ENCODE measurements around the gene RGMA.

Gene RGMA

DNA sequence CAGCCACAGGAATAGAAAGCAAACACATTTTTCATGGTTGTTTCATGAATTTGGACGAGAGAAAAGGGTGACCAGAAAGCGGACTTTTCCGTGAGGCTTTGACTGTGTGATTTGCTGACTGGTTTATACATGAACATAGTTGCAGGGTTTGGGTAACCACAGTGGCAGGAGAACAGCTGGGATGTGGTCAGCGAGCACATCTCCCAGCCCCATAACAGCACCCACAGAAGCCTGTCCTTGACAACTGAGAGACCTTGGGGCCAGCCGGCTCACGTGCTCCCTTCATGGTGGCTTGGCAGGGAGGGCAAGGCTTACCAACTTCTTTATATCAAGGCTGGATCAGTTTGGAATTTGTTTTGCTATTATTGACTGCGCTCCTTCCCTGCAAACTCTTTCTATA is 13.2 kb upstream of the RGMA start:
- in situ Hi-C loops (cut with MboI; ENCODE audit: low sequenced_read_pairs) = no loop called here

DNA sequence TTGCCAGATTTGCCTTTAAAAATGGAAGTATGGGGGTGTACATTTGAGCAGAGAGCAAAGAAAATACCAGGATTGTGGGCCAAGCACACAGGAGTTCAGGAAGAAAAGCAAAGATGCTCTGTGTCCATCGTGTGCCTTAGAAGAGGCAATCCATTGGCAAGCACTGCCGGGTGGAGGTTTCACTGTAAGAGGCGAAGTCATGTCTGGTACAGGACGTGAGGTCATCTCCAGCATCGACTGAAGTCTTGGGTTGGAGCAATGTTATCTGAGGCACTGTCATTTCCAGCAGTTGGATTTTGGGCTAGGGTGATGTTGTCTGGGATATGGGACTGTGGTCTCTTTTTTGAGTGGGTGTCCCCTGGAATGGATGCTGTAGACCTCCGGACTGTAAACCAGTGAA is 4.8 kb upstream of the RGMA start:
- in situ Hi-C loops (cut with MboI; ENCODE audit: low sequenced_read_pairs) = no loop called here

DNA sequence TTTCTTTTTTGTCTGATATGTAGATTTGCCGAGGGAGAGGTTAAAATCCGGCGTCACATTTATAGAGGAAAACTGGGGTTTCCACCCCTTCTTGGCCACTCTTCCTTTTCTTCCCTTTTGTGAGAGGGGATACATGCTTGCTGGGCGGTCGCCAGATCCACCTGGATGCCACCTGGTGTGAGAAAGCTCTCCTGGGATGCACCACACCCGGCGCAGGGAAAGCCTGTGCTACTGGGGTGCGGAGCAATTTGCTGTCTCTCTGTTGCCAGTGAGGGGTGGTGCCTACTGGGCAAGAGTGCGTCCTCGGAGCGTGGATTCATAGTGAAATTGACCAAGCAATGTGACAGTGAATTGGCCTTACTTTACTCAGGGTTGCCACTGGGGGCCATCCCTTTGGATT is 2.5 kb upstream of the RGMA start:
- in situ Hi-C loops (cut with MboI; ENCODE audit: low sequenced_read_pairs) = no loop called here

DNA sequence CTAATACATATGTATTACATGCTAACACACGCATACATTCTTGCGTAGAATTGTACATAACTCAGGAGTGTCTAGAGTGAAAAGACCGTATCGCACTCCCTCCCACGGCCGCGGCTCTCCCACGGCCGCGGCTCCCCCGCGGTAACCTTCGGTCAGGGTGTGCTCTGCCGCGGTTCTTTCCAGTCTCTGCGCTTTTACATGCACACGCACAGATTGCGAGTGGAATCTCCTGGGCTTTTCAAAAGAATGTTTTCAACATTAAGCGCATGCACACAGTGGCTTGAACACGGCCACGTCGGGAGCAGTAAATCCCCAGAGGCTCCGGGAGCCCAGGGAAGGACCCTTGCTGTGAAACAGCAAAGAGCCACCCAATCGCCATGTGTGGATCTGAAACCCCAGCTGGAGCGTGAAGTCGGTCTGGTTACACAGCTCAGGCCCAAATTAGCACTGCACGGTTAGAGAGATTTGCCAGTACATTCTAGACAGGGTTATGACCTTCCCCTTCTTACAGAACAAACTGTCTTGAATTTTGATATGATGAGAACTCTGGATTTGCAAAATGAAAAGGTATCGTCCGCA is 805 bp upstream of the RGMA start:
- in situ Hi-C loops (cut with MboI; ENCODE audit: low sequenced_read_pairs) = no loop called here

DNA sequence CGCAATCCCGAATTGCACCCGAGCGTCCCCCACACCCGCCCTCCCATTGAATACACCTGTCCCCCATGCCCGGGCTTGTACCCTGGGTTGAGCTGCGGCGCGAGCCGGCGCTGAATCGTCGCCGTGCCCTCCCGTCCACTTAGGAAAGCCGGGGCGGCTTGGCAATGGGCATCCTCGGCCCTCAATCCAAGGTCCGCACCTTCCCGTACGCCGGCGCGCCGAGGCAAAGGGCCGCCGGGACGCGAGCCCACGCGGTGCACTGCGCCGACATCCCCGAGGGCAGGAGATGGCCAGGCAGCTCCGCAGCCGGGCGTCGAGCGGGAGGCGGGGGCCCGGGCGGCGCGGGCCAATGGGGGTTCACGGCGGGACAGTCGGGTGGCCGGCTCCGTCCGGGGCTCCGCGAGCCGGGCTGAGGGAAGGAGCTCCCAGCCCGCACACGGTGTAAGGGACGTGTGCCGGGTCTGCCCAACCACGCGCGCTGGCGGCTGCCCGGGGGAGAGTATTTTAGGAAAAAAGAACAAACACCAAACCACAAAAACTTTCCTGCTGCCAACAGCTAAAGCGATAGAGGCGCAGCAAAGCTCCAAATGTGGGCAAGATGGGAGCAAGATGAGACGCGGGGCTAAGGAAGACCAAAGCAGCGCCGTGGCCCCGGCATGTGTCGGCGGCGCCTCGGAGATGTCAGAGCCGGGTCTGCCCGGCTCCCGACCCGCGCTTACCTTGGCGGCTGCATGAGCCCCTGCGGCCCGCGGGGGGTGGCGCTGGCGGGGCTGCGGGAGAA is 621 bp downstream of the RGMA start:
- in situ Hi-C loops (cut with MboI; ENCODE audit: low sequenced_read_pairs) = no loop called here

DNA sequence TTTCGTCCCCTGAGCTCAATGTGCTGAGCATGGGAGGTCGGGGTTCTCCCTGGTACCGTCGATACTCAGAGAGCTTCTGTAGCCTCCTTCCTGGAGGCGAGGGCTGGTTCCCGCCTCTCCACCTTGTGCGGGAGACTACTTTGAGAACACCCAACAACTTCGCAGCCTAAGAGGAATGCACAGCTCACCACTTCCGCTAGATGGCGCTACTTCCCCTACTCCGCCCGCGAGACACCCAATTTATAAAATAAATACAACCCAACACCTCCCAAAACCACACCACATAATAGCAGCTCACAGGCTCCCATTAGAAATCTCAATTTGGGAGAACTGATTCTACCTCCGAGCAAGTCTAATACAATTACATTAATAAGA is 1.2 kb downstream of the RGMA start:
- in situ Hi-C loops (cut with MboI; ENCODE audit: low sequenced_read_pairs) = no loop called here

DNA sequence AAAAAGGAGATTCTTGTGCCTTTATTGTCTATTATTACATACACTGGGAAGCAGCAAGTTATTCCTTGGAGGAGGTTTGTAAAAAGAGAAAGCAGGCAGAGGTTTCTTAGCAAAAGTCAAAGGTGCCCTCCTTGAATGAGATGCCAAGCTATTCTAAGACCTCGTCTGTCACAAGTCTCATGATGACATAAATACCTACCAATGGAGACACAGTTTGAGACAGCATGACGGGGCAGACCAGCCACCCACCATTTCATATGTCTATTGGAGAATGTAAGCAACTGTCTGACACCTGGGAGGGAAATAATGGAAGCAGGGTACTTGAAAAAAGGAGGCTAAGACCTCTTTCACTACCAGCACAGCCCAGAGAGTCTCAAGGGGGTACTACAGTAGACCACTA is 2.2 kb downstream of the RGMA start:
- in situ Hi-C loops (cut with MboI; ENCODE audit: low sequenced_read_pairs) = no loop called here

DNA sequence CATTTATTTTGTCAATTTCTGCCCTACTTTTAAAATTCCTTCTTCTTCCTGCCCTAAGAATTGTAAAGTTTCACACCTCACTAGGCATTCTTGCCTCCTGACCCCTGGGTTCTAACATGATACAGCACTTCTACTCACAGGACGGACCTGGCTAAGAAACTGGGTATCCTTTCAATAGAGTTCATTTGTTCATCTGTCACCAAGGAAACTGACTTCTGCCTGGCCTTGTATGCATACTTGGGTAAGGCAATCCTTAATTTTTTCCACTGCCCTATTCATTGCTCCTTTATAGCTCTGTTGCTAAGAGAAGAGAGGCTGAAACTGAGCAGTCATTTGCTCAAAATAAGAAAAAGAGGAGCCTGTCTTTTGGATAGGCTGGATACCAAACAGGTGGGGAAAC is 3.3 kb downstream of the RGMA start:
- in situ Hi-C loops (cut with MboI; ENCODE audit: low sequenced_read_pairs) = no loop called here

DNA sequence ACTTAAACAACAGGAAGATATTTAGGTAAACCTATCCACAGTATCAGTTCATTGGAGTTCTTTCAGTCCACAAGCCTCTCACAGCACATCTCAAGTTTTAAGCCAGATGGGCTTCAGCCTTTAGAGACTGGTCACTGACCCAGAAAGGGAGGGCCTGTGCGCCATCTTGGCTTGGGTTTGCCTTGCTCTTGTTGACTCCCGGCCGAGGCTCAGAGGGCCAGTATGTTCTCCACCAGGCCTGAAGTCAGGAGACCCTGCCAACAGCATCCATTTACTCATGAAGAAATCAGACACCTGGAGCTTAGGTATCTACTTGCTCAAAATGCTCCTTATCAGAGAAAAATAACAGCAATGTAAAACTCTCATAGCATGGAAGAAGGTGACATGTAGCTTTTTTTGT is 6.2 kb downstream of the RGMA start:
- in situ Hi-C loops (cut with MboI; ENCODE audit: low sequenced_read_pairs) = no loop called here

DNA sequence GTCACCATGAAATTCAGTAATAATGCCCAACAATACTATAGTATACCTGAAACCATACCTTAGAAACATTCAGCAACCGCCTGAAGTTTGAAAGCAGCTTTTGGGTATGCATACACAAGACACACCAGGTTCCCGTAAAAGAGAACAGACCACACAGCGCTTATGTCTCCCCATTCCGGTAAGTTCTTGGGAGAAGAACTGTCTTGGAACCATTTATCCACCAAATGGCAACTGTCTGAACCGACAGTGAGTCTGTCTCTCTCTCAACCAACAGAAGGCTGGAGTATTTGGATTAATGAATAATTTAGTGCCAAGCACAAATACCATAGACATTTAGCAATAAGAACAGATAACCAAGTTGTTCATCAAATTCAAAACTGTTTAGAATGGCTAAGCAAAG is 7.6 kb downstream of the RGMA start:
- in situ Hi-C loops (cut with MboI; ENCODE audit: low sequenced_read_pairs) = no loop called here

DNA sequence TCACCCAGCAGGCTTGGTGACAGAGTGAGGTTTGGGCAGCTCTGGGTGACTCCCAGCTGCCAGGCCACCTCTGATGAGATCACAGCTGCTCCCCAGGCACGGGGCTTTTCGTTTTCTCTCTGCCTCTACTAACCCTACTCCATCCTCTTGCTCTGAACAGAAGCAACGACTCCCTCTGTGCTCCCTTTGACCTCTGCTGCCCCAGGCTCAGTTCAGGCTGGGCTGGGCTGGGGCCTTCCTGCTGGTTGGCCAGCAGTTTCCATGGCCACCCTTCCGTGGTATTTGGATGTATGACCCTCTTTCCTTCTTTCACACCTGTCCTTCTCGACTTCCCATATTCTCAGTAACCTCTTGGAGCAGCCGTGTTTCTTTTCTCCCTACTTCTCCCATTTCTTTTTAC is 8.6 kb downstream of the RGMA start:
- in situ Hi-C loops (cut with MboI; ENCODE audit: low sequenced_read_pairs) = no loop called here

DNA sequence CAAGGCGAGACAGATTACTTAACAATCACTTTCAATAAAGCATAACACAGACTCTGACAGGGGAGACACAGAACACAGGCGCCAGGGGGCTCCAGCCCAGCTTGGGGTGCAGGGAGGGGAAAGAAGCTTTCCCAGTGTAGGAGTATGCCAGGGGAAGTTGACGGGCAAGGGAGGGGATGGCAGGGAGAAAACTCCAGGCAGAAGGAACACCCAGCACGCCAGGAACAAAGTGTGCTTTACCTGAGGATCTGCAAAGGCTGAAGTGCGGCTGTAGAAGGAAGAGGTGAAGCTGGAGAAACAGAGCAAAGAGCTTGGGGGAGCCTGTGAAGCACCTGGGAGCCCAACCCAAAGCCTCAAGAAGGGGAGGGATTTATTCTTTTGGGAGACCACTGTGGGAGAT is 12.1 kb downstream of the RGMA start:
- in situ Hi-C loops (cut with MboI; ENCODE audit: low sequenced_read_pairs) = no loop called here

DNA sequence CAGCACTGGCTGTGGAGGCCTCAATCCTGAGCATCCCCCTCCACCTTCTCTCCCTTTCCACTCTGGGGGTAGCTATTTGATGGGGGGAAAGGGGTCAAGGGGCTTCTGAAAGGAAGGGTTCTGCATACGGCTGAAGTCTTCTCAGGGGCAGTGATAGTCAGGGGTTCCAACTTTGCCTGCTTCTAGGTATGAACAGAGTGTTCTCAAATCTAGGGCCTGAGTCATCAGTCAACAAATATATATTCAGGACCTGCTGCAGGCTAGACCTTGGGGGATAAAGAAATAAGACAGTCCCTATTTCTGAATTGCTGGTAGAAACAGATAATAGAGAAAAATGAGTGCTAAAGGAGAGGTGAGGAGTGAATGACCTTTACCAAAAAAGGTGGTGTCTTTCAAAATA is 12.8 kb downstream of the RGMA start:
- in situ Hi-C loops (cut with MboI; ENCODE audit: low sequenced_read_pairs) = no loop called here

DNA sequence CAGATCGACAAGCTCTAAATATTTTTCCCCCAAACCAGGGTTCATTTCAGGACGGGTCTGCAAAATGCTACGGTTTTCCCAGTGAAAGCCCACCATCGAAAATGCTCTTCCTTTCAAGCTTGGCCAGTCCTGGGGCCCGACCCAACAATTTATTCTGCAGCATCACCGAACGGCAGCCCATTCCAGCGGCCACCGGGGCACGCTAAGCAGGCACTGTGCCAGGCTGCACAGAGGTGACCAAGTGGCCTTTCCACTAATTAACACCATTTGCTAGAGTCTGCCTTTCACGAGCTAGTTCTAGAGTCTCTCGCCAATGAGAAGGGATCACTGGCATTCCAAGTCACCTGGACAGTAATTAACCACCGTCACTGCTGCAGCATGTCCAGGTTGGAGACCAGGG is 14.4 kb downstream of the RGMA start:
- in situ Hi-C loops (cut with MboI; ENCODE audit: low sequenced_read_pairs) = no loop called here

DNA sequence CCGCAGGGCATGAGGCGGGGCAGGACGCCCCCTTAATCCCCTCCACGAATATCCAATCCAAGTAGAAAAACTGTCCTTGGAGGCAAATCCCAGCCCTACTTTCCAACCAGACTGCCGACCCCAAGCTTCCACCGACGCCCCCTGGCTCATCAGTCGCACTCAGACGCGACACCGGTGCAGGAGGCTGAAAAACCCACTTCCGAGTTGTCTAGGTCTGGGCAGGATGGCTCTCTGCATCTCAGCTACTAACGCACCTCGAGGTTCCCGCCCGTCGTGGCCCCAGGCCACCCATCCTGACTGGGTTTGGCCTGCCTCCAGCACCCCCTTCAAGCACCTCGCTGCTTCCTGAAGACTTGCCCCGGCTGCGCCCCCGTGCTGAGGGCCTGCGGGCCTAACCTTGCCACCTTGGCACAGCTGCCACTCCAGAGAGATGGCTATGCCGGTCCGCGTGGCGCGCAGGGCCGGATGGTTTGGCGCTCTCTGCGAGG is 15.5 kb downstream of the RGMA start:
- in situ Hi-C loops (cut with MboI; ENCODE audit: low sequenced_read_pairs) = no loop called here

DNA sequence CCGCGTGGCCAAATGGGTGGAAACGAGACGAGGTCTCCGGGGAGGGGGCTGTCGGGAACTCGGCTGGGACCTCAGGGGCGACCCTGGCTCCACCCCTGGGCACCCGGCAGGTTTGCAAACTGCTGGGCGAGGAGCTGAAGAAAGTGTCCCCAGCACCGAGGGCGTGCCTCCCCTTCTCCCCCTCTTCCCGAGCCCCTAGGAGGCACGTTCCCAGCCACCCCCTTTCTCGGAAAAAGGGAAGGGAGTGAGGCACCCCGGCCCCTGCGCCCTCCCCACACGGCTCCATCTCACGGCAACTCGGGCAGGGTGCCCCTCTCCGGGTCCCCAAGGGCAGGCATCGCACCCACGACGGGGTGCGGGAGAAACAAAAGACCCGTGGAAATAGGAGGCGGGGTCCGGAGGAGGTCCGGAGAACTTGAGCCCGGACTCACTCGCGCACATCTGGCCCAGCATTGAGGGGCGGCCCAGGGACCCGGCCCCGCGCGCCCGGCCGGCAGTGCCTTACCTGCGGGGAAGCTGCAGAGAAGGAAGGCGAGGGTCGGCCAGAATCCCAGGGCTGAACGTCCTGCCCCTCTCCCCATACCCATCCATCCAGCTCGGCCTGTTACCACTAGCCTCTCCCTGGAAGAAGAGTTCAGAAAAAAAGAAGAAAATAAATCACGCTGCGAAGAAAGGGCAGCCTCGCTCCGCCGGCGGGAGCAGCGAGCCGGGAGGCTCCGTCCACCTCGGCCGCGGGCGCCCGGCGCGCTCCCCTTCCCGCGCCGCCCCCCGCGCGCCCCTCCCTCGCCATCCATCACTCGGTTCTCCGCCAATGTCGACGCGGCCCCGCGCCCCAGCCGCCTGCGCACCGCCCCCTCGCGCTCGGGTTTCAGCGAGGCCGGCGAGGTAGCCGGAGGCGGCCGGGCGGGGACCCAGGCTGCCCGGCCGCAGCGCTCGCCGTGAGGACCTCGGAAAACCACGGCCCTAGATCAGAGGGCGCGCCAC is 16.3 kb downstream of the RGMA start:
- in situ Hi-C loops (cut with MboI; ENCODE audit: low sequenced_read_pairs) = no loop called here

DNA sequence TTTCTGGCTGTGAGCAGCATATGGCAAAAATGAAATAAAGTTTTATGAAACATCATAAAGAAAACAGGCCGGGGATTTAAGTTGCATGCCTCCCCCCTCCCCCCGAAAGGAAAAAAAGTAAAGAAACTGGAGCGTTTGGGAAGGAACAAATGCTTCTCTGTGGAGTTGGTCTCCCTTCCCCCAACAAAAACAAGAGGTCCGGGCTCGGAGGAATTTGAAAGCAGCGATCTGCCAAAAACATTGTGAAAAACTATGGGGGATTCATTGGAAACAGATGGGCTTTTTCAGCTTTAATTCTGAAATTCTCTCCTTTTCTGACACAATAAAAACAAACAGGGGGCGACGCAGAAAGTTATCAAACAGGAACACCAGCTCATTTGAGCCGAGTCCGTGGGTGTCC is 17.0 kb downstream of the RGMA start:
- in situ Hi-C loops (cut with MboI; ENCODE audit: low sequenced_read_pairs) = no loop called here

DNA sequence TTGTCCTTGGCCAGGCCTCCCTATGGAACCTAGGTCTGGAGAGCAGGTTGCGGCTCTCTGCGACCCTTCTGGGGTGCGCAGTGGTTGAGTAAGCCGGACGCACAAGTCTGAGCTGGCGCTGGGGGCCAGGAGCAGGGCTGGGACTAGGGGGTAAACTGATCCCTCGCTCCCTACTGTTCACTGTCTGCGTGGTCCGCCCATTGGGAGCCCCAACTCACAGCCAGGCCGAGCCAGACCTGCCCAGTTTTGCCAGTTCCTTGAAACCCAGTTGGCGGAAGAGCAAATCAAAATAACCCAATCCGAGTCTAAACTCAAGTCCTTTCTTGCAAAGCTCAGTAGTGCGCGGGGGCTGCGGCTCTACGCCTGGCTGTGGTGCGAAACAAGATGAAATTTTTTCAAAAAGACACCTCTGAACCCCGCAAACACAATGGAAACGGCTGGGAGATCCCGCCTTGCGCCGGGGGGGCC is 17.5 kb downstream of the RGMA start:
- in situ Hi-C loops (cut with MboI; ENCODE audit: low sequenced_read_pairs) = no loop called here

DNA sequence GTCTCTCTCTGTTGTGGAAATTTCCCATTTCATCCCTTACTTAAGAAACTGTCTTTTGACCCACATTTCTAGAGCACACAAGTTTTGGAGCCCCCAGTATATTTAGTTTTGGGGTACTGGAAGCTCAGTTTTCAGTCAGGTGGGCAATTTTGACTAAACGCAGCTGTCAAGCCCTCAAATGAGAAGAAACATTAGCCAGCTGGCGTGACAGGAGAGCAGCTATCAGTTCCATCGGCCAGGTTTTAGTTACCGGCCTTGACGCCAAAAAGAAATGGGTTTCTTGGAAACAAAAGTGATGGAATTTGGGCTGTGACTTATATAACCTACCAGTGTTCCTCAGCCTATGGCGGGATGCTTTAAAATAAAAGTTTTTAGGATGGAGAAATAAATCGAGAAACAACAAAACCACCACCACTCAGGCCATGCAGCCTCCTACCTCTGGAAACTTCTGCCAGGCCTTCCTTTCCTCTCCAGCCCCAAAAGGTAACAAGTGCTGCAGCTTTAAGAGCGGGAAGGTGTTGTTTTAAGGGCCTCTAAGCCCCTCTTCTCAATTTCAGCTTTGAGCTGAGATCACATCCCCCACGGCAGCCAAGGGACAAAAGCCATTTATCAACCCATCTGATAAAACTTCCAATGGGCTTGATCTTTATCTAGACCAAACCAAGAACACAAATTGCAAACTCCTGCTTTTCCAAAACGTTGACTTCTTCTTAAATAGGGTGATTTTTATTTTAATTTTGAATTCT is 18.3 kb downstream of the RGMA start:
- in situ Hi-C loops (cut with MboI; ENCODE audit: low sequenced_read_pairs) = no loop called here

DNA sequence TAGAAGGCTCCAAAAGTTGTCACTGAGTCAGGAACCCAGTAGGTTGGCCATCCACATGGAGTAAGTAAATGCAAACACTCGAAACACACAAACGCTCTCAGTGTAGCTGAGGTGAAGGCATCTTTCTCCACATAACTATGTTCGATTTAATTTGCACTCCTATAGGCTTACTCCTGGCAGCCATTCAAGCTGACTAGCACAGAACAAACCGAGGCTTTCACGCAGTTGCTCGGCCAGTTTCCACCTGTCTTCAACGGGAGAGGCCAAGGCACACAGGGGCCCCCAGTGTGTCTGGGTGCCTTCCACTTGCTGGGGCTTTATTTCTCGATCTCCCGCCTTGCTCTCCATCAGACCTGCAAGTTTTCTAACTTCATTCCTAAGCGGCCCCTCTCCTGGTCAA is 18.9 kb downstream of the RGMA start:
- in situ Hi-C loops (cut with MboI; ENCODE audit: low sequenced_read_pairs) = no loop called here
